Psoas muscle (tissue), 8 donors: ENCODE results near the gene DAND5. TPM values are rescaled to one million over a fixed set of nuclear protein-coding genes. Genes with fewer than 3 reads are reported as not detected.

Source experiments
- ATAC-seq, 4 donors: fragments of 200-7000 bp; cut with Tn5 transposase; one replicate each; pipeline ENCODE4 v1.9.1; 2020; ENCODE audit warnings: moderate library complexity in 3 of 4, mild to moderate bottlenecking in 2 of 4
- DNase-seq, 2 donors: peaks; one replicate each; pipeline ENCODE4 v3.0.0-alpha.2; 2020
- H3K27ac ChIP-seq: fragments of 200-600 bp; one replicate; pipeline ENCODE4 v1.8.0; 2022
- H3K27me3 ChIP-seq, 3 donors: fragments of 200-600 bp in 1 of 3; one replicate each; pipeline versions ENCODE4 v1.6.1 to v1.8.0; 2013 to 2022; ENCODE audit warnings: low read length in 2 of 3, mild to moderate bottlenecking in 2 of 3, moderate library complexity in 1 of 3; ENCODE audit not compliant: insufficient read depth in 3 of 3
- H3K36me3 ChIP-seq, 2 donors: fragments of 200-600 bp in 1 of 2; one replicate each; pipeline versions ENCODE4 v1.6.1 to v1.8.0; 2013 to 2022; ENCODE audit warnings: low read depth in 1 of 2, mild to moderate bottlenecking in 1 of 2, moderate library complexity in 1 of 2; ENCODE audit not compliant: insufficient read depth in 1 of 2
- H3K4me1 ChIP-seq: fragments of 200-600 bp; one replicate; pipeline ENCODE4 v1.8.0; 2022
- H3K4me3 ChIP-seq: fragments of 200-600 bp; one replicate; pipeline ENCODE4 v1.8.0; 2022; ENCODE audit warnings: mild to moderate bottlenecking
- H3K9me3 ChIP-seq: fragments of 200-600 bp; one replicate; pipeline ENCODE4 v1.8.0; 2022
- CTCF ChIP-seq: fragments of 200-600 bp; IDR thresholded peaks from one replicate; pipeline ENCODE4 v1.8.0; 2022; ENCODE audit warnings: antibody characterized with exemption
- WGBS, 3 donors: extraction: QIAGEN DNeasy Blood & Tissue Kit; methylation state at CpG; one replicate each; pipeline versions ENCODE4 v1.1.6 to v1.1.7; 2013; 5-methylcytosine and 5-hydroxymethylcytosine counted together
- intact Hi-C, 2 donors: fragments of 100-400 bp; cut with DNase I; formaldehyde crosslinking; loops; one replicate each; pipeline versions ENCODE4 v1.11.0 to v1.14.2; 2022
- polyA plus RNA-seq, 3 donors: library from polyadenylated mRNA; stranded (reverse); fragments of 200-250 nt; gene quantifications; one replicate each; pipeline ENCODE4 v1.2.3, GENCODE V29; 2013
- total RNA-seq, 4 donors: library from RNA; stranded (reverse); fragmentation: NEBNext Ultra II Directional in 2 of 4; extraction: Animal tissue kit (Norgen Biotek cat#: 25700) in 2 of 4; gene quantifications; one replicate each; pipeline versions ENCODE4 v1.2.1 to v1.2.4, GENCODE V29; 2021 to 2023
- donor health status: healthy with polysubstance abuse.
- donor health status: DM: no; HTN: no; CAD: no; lungs with moderate emphysema.
- donor health status: Bipolar disorder and iron deficiency.
- donor health status: healthy.
- donor health status: DM: yes; HTN: yes; CAD: no.
- donor health status: DM: no; HTN: no; CAD: no.
- donor health status: DM: no; HTN: no; CAD: no.
- donor health status: DM: yes; HTN: yes; CAD: no.

The DAND5 gene
- total and polyA plus RNA-seq, 7 donors = 0.26 TPM; not detected in 6

GRCh38 chr19:12990431-12990830 is 21.1 kb downstream of the DAND5 start:
- ATAC-seq = no peak
- no peak overlapping the region for H3K4me3 ChIP-seq
- WGBS, 3 donors = 60 to 63% (median 61%) methylated on average over 19 to 22 of the region's 22 CpGs
- no peaks in the 10 kb centered on the region for H3K9me3 ChIP-seq
- TF ChIP-seq CTCF = no peak
- H3K4me1 ChIP-seq = peaks cover 6% of the 10 kb centered on the region
- DNase-seq = no peak
- intact Hi-C loops = no loop called here
- H3K27ac ChIP-seq = no peak overlapping the region
- H3K27me3 ChIP-seq = no peaks in the 10 kb centered on the region
- H3K36me3 ChIP-seq = no peaks in the 10 kb centered on the region

- Histone ChIP-seq H3K27me3 (no peaks in the 10 kb centered on the region), H3K9me3 (no peaks in the 10 kb centered on the region), H3K27ac (no peak overlapping the region), H3K4me1 (peaks cover 2% of the 10 kb centered on the region), H3K36me3 (no peaks in the 10 kb centered on the region), H3K4me3 (no peak overlapping the region)
- 77 to 85% (median 79%) methylated on average over 3 of the region's 3 CpGs for WGBS, 3 donors
- DNase-seq (no peak), ATAC-seq (no peak)
- no peak for TF ChIP-seq CTCF
- intact Hi-C loops = no loop called here
Measured at GRCh38 chr19:12990853-12991252, 21.5 kb downstream of the DAND5 start.

- Histone ChIP-seq H3K9me3 (no peaks in the 10 kb centered on the region), H3K4me1 (no peaks in the 10 kb centered on the region), H3K27me3 (no peaks in the 10 kb centered on the region), H3K4me3 (no peak overlapping the region), H3K36me3 (no peaks in the 10 kb centered on the region), H3K27ac (no peak overlapping the region)
- 95 to 98% (median 96%) methylated on average over 5 of the region's 5 CpGs for WGBS, 3 donors
- intact Hi-C loops = no loop called here
- ATAC-seq (no peak), DNase-seq (no peak)
- TF ChIP-seq CTCF = no peak
Measured at GRCh38 chr19:12991296-12991695, 21.9 kb downstream of the DAND5 start.

GRCh38 chr19:12992729-12993128 is 23.4 kb downstream of the DAND5 start:
- intact Hi-C loops = no loop called here
- 93 to 96% (median 94%) methylated on average over 11 of the region's 11 CpGs for WGBS, 3 donors

More at GRCh38 chr19:12992729-12993128, 23.4 kb downstream of the DAND5 start:
- Histone ChIP-seq H3K9me3 (no peaks in the 10 kb centered on the region), H3K4me3 (no peak overlapping the region), H3K36me3 (no peaks in the 10 kb centered on the region), H3K27me3 (no peaks in the 10 kb centered on the region), H3K27ac (peak overlapping the region; percentile 85), H3K4me1 (peaks cover 6% of the 10 kb centered on the region)
- TF ChIP-seq CTCF = no peak
- ATAC-seq (no peak), DNase-seq (no peak)
